ENCODE results near the gene SLC15A1. TPM values are rescaled to one million over a fixed set of nuclear protein-coding genes. Genes with fewer than 3 reads are reported as not detected.

The SLC15A1 gene
- total RNA-seq, 6 experiments from 2014 or later: not detected

- Mint-ChIP-seq H3K27me3 (ENCODE audit: insufficient read depth) (peaks cover 22% of the 10 kb centered on the region), H3K36me3 (ENCODE audit: low read depth) (0 out of 2 replicates have a peak, but pooled peaks cover 3% of the 10 kb centered on the region), H3K4me3 (no peak overlapping the region), H3K9me3 (0 out of 2 replicates have a peak, but pooled peaks cover under 1% of the 10 kb centered on the region), H3K4me1 (ENCODE audit: low read depth) (no peaks in the 10 kb centered on the region), H3K27ac (no peak overlapping the region)
- TF ChIP-seq CTCF (IDR thresholded peaks at IDR 0.05): no peak
- no peak for DNase-seq
Measured at GRCh38 chr13:98730441-98730840, 22.0 kb downstream of the SLC15A1 start.

- H3K9me3 Mint-ChIP-seq: no peaks in the 10 kb centered on the region
- H3K27me3 Mint-ChIP-seq (ENCODE audit: insufficient read depth): peaks cover 22% of the 10 kb centered on the region
- no peak for DNase-seq
- H3K27ac Mint-ChIP-seq: no peak overlapping the region
- no peaks in the 10 kb centered on the region for H3K4me1 Mint-ChIP-seq (ENCODE audit: low read depth)
- H3K36me3 Mint-ChIP-seq (ENCODE audit: low read depth): 0 out of 2 replicates have a peak, but pooled peaks cover 3% of the 10 kb centered on the region
- no peak for TF ChIP-seq CTCF (IDR thresholded peaks at IDR 0.05)
- no peak overlapping the region for H3K4me3 Mint-ChIP-seq
Measured at GRCh38 chr13:98729658-98730057, 22.8 kb downstream of the SLC15A1 start.

- H3K27ac Mint-ChIP-seq: no peak overlapping the region
- H3K4me1 Mint-ChIP-seq (ENCODE audit: low read depth): no peaks in the 10 kb centered on the region
- TF ChIP-seq CTCF (IDR thresholded peaks at IDR 0.05): no peak
- H3K36me3 Mint-ChIP-seq (ENCODE audit: low read depth): no peaks in the 10 kb centered on the region
- H3K9me3 Mint-ChIP-seq: no peaks in the 10 kb centered on the region
- no peak for DNase-seq
- no peak overlapping the region for H3K4me3 Mint-ChIP-seq
- peaks cover 19% of the 10 kb centered on the region for H3K27me3 Mint-ChIP-seq (ENCODE audit: insufficient read depth)
Measured at GRCh38 chr13:98722958-98723357, 29.5 kb downstream of the SLC15A1 start.

- no peak overlapping the region for H3K27ac Mint-ChIP-seq
- no peaks in the 10 kb centered on the region for H3K36me3 Mint-ChIP-seq (ENCODE audit: low read depth)
- no peak for TF ChIP-seq CTCF (IDR thresholded peaks at IDR 0.05)
- no peaks in the 10 kb centered on the region for H3K4me1 Mint-ChIP-seq (ENCODE audit: low read depth)
- no peak overlapping the region for H3K4me3 Mint-ChIP-seq
- H3K9me3 Mint-ChIP-seq: no peaks in the 10 kb centered on the region
- H3K27me3 Mint-ChIP-seq (ENCODE audit: insufficient read depth): peaks cover 21% of the 10 kb centered on the region
- no peak for DNase-seq
Measured at GRCh38 chr13:98721825-98722510, 30.5 kb downstream of the SLC15A1 start.

- no peaks in the 10 kb centered on the region for H3K9me3 Mint-ChIP-seq
Measured at GRCh38 chr13:98719527-98720250, 32.8 kb downstream of the SLC15A1 start.

More at GRCh38 chr13:98719527-98720250, 32.8 kb downstream of the SLC15A1 start:
- no peak overlapping the region for H3K4me3 Mint-ChIP-seq
- H3K36me3 Mint-ChIP-seq (ENCODE audit: low read depth): no peaks in the 10 kb centered on the region
- H3K27me3 Mint-ChIP-seq (ENCODE audit: insufficient read depth): peaks cover 28% of the 10 kb centered on the region
- no peaks in the 10 kb centered on the region for H3K4me1 Mint-ChIP-seq (ENCODE audit: low read depth)
- no peak overlapping the region for H3K27ac Mint-ChIP-seq
- DNase-seq: no peak
- no peak for TF ChIP-seq CTCF (IDR thresholded peaks at IDR 0.05)
